Measurements from ENCODE around the gene PPIP5K1. TPM values are rescaled to one million over a fixed set of nuclear protein-coding genes. Genes with fewer than 3 reads are reported as not detected.
"Not testable (repeated sequence)": the region's sequence is repeated elsewhere in the genome, so short reads cannot be mapped to it uniquely, and the experiment has no call there.

PPIP5K1 gene
- total RNA-seq, 1 experiment from 2014 or later: 50.9 TPM

GRCh38 chr15:43566615-43567014, 23.4 kb downstream of the PPIP5K1 start:
- H3F3A ChIP-seq (ENCODE audit: insufficient read depth, low read depth); DNase-seq; H3K36me3 ChIP-seq (ENCODE audit: low read depth); intact Hi-C loops (cut with micrococcal nuclease; ENCODE audit: unreplicated experiment); POLR2A ChIA-PET (ENCODE audit: unreplicated experiment); H3K4me1 ChIP-seq (replicated peaks; ENCODE audit: insufficient read depth); H2AFZ ChIP-seq; H4K20me1 ChIP-seq (ENCODE audit: insufficient read depth); H3K27me3 ChIP-seq (ENCODE audit: insufficient read depth, low read depth); CTCF ChIA-PET; H3K9me3 ChIP-seq (ENCODE audit: insufficient read depth, low read depth); H3K4me3 ChIP-seq; BruUV-seq (replicated peaks); H3K27ac ChIP-seq; H3K9me2 ChIP-seq (ENCODE audit: insufficient read depth); H3K4me2 ChIP-seq; H3K79me2 ChIP-seq (ENCODE audit: low read depth): not testable (repeated sequence)

GRCh38 chr15:43563793-43564192, 26.2 kb downstream of the PPIP5K1 start:
- H3K9me2 ChIP-seq (ENCODE audit: insufficient read depth); H3K9me3 ChIP-seq (ENCODE audit: insufficient read depth, low read depth); DNase-seq; POLR2A ChIA-PET (ENCODE audit: unreplicated experiment); BruUV-seq (replicated peaks); H3K36me3 ChIP-seq (ENCODE audit: low read depth); H2AFZ ChIP-seq; intact Hi-C loops (cut with micrococcal nuclease; ENCODE audit: unreplicated experiment); H3K4me3 ChIP-seq; H3K4me1 ChIP-seq (replicated peaks; ENCODE audit: insufficient read depth); H3F3A ChIP-seq (ENCODE audit: insufficient read depth, low read depth); H3K27me3 ChIP-seq (ENCODE audit: insufficient read depth, low read depth); H3K4me2 ChIP-seq; H3K79me2 ChIP-seq (ENCODE audit: low read depth); H3K27ac ChIP-seq; CTCF ChIA-PET; H4K20me1 ChIP-seq (ENCODE audit: insufficient read depth): not testable (repeated sequence)

GRCh38 chr15:43562753-43563152, 27.3 kb downstream of the PPIP5K1 start:
- H3K4me1 ChIP-seq (replicated peaks; ENCODE audit: insufficient read depth); H3F3A ChIP-seq (ENCODE audit: insufficient read depth, low read depth); H2AFZ ChIP-seq; H3K79me2 ChIP-seq (ENCODE audit: low read depth); H3K27ac ChIP-seq; H3K27me3 ChIP-seq (ENCODE audit: insufficient read depth, low read depth); H3K4me2 ChIP-seq; CTCF ChIA-PET; POLR2A ChIA-PET (ENCODE audit: unreplicated experiment); BruUV-seq (replicated peaks); H3K9me2 ChIP-seq (ENCODE audit: insufficient read depth); H3K9me3 ChIP-seq (ENCODE audit: insufficient read depth, low read depth); DNase-seq; H3K36me3 ChIP-seq (ENCODE audit: low read depth); intact Hi-C loops (cut with micrococcal nuclease; ENCODE audit: unreplicated experiment); H4K20me1 ChIP-seq (ENCODE audit: insufficient read depth); H3K4me3 ChIP-seq: not testable (repeated sequence)

- BruUV-seq (replicated peaks): no TSS peak
- intact Hi-C loops (cut with micrococcal nuclease; ENCODE audit: unreplicated experiment): no loop called here
- H2AFZ ChIP-seq: no peak overlapping the region
- ChIA-PET POLR2A (ENCODE audit: unreplicated experiment) (interaction anchor here (0.6 kb wide), 1 partner anchor 196 kb away, joined by 3 read pairs; no protein-coding TSS in a partner anchor), CTCF (interaction anchor here (0.6 kb wide), 1 partner anchor 735 kb away, joined by 4 read pairs; the partner anchor contains the start of gene GOLM2)
- no peaks in the 10 kb centered on the region for H3K9me2 ChIP-seq (ENCODE audit: insufficient read depth)
- H3K79me2 ChIP-seq (ENCODE audit: low read depth): no peaks in the 10 kb centered on the region
- no peaks in the 10 kb centered on the region for H3K4me1 ChIP-seq (replicated peaks; ENCODE audit: insufficient read depth)
- no peaks in the 10 kb centered on the region for H3K9me3 ChIP-seq (ENCODE audit: insufficient read depth, low read depth)
- DNase-seq: no peak
- H3F3A ChIP-seq (ENCODE audit: insufficient read depth, low read depth): no peaks in the 10 kb centered on the region
- no peak overlapping the region for H3K4me2 ChIP-seq
- no peaks in the 10 kb centered on the region for H3K27me3 ChIP-seq (ENCODE audit: insufficient read depth, low read depth)
- no peak overlapping the region for H3K4me3 ChIP-seq
- TF ChIP-seq CTCF (conservative IDR thresholded peaks at IDR 0.05): no peak
- no peak for TF ChIP-seq EZH2 (IDR thresholded peaks at IDR 0.05; ENCODE audit: low read depth)
- H4K20me1 ChIP-seq (ENCODE audit: insufficient read depth): no peaks in the 10 kb centered on the region
- H3K36me3 ChIP-seq (ENCODE audit: low read depth): no peaks in the 10 kb centered on the region
- H3K27ac ChIP-seq: no peak overlapping the region
Measured at GRCh38 chr15:43552986-43553385, 37.0 kb downstream of the PPIP5K1 start.
